Skin of body (tissue), 2 donors: ENCODE data around the gene CD200R1. TPM values are rescaled to one million over a fixed set of nuclear protein-coding genes. Genes with fewer than 3 reads are reported as not detected.
"Not testable (repeated sequence)": the region's sequence is repeated elsewhere in the genome, so short reads cannot be mapped to it uniquely, and the experiment has no call there.

Experiments used
- DNase-seq: peaks from one replicate; lab custom pipeline; 2025; lab: John Stamatoyannopoulos, UW
- total RNA-seq: library from RNA; depleted of rRNA; stranded (reverse); fragments of >200 nt; gene quantifications from one replicate; pipeline ENCODE4 v1.2.3, GENCODE V29; 2014

CD200R1 gene
- total RNA-seq, 1 donor from 2014 or later: 6.3 TPM

DNA sequence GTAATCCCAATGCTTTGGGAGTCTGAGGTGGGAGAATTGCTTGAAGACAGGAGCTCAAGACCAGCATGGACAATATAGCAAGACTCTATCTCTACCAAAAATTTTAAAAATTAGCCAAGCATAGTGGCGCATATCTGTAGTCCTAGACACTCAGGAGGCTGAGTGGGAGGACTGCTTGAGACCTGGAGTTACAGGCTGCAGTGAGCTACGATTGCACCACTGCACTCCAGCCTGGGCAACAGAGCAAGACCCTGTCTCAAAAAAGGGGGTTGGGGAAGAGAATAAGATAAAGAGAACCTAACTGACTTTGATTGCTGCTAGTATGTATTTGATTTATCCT, 755 bp downstream of the CD200R1 start:
- DNase-seq: no peak

DNA sequence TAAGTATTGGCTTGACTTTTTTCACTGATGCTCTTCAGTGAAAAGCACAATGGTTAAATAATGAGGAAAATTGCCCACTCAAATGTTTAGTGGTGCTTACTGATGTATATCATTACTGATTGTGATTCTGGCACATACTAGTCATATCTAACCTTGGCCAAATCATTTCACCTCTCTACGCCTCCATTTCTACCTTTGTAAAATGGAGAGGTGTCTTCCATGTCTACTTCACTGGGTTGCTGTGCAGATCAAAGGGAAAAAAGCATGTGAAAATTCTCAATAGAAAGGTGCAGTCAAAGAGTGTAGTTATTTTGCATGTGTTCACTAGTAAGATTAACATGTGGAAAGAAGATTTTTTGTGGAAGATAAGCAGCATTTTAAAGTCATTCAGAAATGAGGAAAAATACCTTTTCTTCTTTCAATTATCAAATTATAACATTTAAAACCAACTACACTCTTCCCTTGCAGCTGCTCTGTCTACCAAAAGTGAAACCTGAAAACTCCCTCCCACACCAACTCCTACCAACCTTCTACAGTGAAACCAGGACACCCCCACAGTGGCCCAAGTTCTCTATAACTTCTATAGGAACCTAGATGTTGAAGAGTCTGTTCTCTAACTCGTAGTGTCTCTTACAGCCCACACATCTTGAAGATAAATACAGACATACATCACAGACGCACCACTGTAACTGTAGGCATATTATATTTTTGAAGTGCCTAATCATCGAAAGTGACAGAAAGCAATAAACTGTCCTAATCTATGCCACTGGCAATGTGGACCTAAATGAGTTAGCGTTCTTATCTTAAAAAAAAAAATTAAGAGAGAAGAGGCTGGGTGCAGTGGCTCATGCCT, 1.4 kb downstream of the CD200R1 start:
- no peak for DNase-seq

GRCh38 chr3:112972158-112972557, 2.7 kb downstream of the CD200R1 start:
- DNase-seq: no peak

DNA sequence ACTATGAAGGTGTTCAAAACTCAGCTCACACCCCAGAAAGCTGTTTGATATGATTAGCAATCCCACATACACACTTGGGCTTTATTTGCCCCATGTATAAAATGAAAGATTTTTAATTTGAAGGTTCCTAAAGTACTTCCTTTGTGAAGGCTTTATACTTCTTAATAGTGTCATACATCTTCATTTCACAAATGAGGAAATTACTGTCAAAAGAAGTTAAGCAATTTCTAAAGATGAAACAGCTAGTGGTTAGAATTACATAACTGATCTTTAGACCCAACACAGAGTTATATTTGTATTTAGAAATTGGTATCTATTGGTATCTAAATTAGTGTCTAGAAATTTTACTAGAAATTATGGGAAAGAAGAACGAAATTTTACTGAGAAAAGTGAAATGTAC, 7.1 kb downstream of the CD200R1 start:
- DNase-seq: no peak

DNA sequence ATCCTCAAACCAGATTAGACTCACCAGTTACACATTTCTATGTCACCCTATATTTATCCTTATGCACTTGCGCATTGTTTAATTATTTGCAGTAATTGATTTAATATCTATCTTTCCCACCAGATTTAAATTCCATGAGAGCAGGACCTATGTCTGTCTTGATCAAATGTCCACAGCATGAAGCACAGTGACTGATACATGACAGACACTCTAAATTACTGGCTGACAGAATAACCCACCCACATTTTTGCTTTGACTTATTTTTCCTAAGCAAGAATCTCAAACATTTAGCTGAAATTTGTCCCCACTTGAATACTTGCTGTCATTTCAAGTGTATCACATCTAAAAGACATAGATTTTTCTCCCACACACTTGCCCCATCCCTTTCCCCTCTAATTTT, 7.5 kb downstream of the CD200R1 start:
- no peak for DNase-seq

DNA sequence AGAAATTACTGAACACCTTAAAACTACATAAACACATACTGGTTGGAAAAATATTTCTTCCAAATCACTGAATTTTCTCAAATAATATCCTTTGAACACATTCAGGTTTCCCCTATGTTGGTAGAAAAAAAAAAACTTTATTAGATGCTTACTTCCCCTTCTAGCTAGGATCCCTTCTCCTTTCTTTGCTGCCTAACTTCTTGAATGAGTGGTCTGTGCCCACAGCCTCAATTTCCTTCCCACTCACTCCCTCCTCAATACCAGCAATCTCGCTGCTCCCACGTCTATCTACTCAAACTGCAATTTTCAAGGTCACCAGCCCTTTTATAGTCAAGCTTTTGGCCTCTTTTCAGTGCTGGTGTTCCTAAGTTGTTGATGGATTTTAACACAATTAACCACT, 8.3 kb downstream of the CD200R1 start:
- no peak for DNase-seq

DNA sequence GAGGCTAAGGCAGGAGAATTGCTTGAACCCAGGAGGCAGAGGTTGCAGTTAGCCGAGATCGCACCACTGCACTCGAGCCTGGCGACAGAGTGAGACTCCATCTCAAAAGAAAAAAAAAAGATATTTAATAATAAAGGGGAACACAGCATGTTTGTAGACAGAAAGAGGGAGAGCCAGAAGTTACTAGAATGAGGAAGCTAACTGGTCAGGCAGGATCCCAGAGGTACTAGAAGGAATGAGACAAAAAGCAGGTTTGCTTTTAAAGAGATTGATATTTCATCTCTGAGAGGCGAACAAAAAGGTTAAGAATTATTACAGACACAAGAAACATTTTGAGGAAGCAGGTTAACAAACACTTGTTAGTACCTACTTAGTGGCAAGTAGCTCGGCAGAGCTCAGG, 9.2 kb downstream of the CD200R1 start:
- DNase-seq: no peak

DNA sequence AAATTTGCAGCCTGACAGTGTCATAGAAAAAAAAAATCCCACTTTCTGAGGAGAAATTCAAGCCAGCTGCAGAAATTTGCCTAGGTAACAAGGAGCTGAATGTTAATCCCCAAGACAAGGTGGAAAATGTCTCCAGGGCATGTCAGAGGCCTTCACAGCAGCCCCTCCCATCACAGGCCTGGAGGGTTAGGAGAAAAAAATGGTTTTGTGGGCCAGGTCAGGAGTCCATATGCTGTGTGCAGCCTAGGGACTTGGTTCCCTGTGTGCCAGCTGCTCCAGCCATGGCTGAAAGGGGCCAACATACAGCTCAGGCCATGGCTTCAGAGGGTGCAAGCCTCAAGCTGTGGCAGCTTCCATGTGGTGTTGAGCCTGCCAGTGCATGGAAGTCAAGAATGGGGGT, 11.2 kb downstream of the CD200R1 start:
- DNase-seq: no peak

DNA sequence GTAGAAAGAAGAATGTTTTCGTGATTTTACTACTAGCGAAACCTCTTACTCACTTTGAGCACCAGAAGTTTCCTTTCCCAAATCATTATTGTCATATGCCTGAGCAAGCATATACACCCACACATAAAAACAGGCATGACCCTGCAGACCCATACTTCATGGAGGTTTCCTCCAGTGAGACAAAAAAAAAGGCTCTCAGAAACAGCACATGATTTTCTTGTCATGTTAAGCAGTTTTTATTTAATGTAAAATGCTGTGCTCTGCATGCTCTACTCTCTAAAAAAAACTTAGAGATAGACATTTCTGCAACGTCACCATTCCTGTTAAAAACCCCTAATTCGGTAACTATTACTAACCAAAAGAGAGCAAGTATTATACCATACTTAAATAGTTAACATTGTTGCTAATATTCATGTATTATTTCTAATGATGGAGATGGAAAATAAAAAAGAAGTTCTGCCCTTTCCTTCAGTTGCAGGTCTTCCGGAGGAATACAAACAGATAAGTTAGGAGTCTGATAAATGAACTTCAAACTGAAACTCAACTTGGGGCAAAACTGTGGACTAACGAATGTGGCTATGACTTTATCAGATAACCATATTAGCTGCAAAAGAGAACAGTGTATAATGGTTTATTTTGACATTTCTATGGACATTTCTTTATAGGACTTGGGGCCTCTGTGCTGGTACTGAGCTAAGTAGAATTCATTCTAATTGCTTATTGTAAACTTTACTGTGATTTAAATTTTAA, 15.9 kb downstream of the CD200R1 start:
- no peak for DNase-seq

- no peak for DNase-seq
Observed at GRCh38 chr3:112956351-112956750, 18.6 kb downstream of the CD200R1 start.

GRCh38 chr3:112948346-112948838, 26.5 kb downstream of the CD200R1 start:
- no peak for DNase-seq

GRCh38 chr3:112931736-112932521, 43.0 kb downstream of the CD200R1 start:
- DNase-seq: no peak

GRCh38 chr3:112930771-112931170, 44.1 kb downstream of the CD200R1 start:
- DNase-seq: no peak

GRCh38 chr3:112925969-112926368, 48.9 kb downstream of the CD200R1 start:
- DNase-seq: no peak

DNA sequence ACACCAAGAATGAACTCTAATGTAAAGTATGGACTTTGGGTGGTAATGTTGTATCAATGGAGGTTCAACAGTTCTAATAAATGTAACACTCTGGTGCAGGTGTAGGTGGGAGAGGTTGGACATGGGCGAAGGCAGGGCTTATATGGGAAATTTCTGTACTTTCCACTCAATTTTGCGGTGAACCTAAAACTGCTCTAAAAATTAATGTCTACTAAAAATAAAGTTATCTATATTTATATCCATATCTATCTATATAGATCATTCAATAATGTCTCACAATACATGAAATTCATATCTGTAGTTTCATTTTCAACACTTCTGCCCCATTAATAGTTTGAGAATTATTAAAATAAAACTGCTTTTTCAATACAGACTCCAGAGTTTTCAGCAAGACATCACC, 49.3 kb downstream of the CD200R1 start:
- DNase-seq: no peak

GRCh38 chr3:112919541-112919940, 55.4 kb downstream of the CD200R1 start:
- DNase-seq: not testable (repeated sequence)

- no peak for DNase-seq
Observed at GRCh38 chr3:112908252-112908651, 66.7 kb downstream of the CD200R1 start.

DNA sequence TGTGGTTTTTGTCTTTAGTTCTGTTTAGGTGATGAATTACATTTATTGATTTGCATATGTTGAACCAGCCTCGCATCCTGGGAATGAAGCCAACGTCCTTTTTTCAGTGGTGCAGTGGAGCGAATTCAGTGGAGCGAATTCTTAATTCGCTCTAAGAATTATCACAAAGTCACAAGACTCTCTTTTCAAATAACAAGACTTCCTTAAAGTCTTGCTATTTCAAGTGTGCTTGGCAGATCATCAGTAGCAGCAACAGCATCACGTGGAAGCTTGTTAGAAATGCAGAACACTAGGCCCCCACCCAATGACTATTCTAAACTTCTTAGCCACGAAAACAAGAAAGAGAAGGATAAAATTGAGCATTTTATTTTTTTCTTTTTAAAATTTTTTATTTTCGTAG, 70.1 kb downstream of the CD200R1 start:
- no peak for DNase-seq

- DNase-seq: peak; percentile 3
Observed at GRCh38 chr3:112900113-112900512, 74.8 kb downstream of the CD200R1 start.

DNA sequence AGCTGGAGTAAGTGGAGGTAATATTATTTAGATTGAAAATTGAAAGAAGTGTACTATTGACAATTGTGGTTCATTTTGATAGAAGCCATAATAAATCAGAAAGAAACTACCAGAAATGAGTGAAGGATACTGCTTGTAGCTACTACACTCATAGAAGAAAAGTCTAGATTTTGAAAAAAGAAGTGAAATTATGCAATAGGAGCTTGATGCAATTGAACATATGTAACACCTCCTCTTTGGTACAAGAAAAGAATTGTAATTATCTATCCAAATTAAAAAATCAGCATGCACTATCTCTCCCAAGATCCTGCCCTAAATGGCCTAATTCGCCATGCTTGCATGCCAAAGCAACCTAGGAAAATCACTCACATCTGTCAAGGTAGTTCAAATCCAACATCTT, 77.1 kb downstream of the CD200R1 start:
- DNase-seq: no peak

GRCh38 chr3:112894258-112894657, 80.6 kb downstream of the CD200R1 start:
- no peak for DNase-seq

DNA sequence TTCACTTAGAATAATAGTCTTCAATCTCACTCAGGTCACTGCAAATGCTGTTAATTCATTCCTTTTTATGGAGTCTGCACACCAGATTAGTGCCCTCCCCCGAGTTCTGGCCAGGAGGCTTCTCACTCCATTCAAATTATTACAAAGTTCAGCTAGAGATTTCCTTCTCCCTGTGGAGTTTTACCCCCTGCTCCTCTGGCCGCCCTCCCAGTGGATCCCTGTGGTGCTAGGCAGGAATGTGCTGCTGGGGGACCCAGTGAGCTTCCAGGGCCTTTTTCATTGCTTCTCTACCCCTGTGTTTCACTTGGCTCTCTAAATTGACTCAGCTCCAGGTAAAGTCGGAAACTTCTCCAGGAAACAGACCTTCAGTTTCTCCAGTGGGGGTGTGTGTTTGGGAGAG, 85.5 kb downstream of the CD200R1 start:
- DNase-seq: no peak
